ENCODE data around the gene CDK1.

GRCh38 chr10:60795465-60796202 is 17.4 kb downstream of the CDK1 start:
- TF ChIP-seq CTCF (IDR thresholded peaks at IDR 0.05): no peak
- TF ChIP-seq EP300 (IDR thresholded peaks at IDR 0.05): no peak
